Memory B cell (primary cell): ENCODE data around the gene C3orf18.

Source experiments
- ATAC-seq: fragments of 150-1000 bp; cut with Tn5 transposase; 2 replicates; pipeline ENCODE4 v1.10.0; 2021; ENCODE audit warnings: low read depth, mild to moderate bottlenecking, moderate library complexity
- DNase-seq, 2 donors: peaks; one replicate each; pipeline ENCODE4 v3.0.0; 2022; ENCODE audit warnings: low spot score in 2 of 2
- H3K27ac Mint-ChIP-seq: one replicate; pipeline ENCODE4 v1.8.0; 2022; ENCODE audit warnings: mild to moderate bottlenecking, moderate library complexity, mixed read lengths
- H3K27me3 Mint-ChIP-seq: one replicate; pipeline ENCODE4 v1.8.0; 2022; ENCODE audit warnings: mixed read lengths
- H3K36me3 Mint-ChIP-seq: one replicate; pipeline ENCODE4 v1.8.0; 2022; ENCODE audit warnings: mild to moderate bottlenecking, mixed read lengths
- H3K4me1 Mint-ChIP-seq: one replicate; pipeline ENCODE4 v1.8.0; 2022; ENCODE audit warnings: mixed read lengths
- H3K4me3 Mint-ChIP-seq: one replicate; pipeline ENCODE4 v1.8.0; 2022; ENCODE audit warnings: mild to moderate bottlenecking, moderate library complexity, mixed read lengths
- H3K9me3 Mint-ChIP-seq: one replicate; pipeline ENCODE4 v1.8.0; 2022; ENCODE audit warnings: mixed read lengths

The C3orf18 gene

GRCh38 chr3:50567386-50568167 is at the start of gene C3orf18:
TSS of gene C3orf18 (minus strand) at chr3:50567747. CDS start at chr3:50565699, 2,048 bp downstream.
- H3K9me3 Mint-ChIP-seq: no peaks in the 10 kb centered on the region
- DNase-seq: peak; percentile 85 to 91
- H3K4me3 Mint-ChIP-seq: peak within 1 kb of the TSS; percentile 93
- H3K36me3 Mint-ChIP-seq: no peaks in the 10 kb centered on the region
- peak within 1 kb of the TSS; percentile 93 for H3K27ac Mint-ChIP-seq
- no peaks in the 10 kb centered on the region for H3K27me3 Mint-ChIP-seq
- peaks cover 24% of the 10 kb centered on the region for H3K4me1 Mint-ChIP-seq
- peak; percentile 79 for ATAC-seq

GRCh38 chr3:50616770-50617095 is 49.2 kb upstream of the C3orf18 start:
- Mint-ChIP-seq H3K4me1 (peaks cover 39% of the 10 kb centered on the region), H3K27me3 (no peaks in the 10 kb centered on the region), H3K9me3 (no peaks in the 10 kb centered on the region), H3K36me3 (no peaks in the 10 kb centered on the region), H3K27ac (peak overlapping the region; percentile 87), H3K4me3 (peak overlapping the region; percentile 95)
- DNase-seq (peak; percentile 93 to 96), ATAC-seq (peak; percentile 77)

GRCh38 chr3:50616003-50616769 is 48.6 kb upstream of the C3orf18 start:
- H3K27me3 Mint-ChIP-seq: no peaks in the 10 kb centered on the region
- DNase-seq (peak; percentile 69 to 79), ATAC-seq (peak; percentile 62)
- H3K4me3 Mint-ChIP-seq: peak overlapping the region; percentile 95
- no peaks in the 10 kb centered on the region for H3K9me3 Mint-ChIP-seq
- peak overlapping the region; percentile 87 for H3K27ac Mint-ChIP-seq
- H3K4me1 Mint-ChIP-seq: peaks cover 40% of the 10 kb centered on the region
- H3K36me3 Mint-ChIP-seq: no peaks in the 10 kb centered on the region

- ATAC-seq (no peak), DNase-seq (no peak)
- Mint-ChIP-seq H3K27ac (no peak overlapping the region), H3K9me3 (no peaks in the 10 kb centered on the region), H3K4me3 (no peak overlapping the region), H3K27me3 (no peaks in the 10 kb centered on the region), H3K4me1 (peaks cover 39% of the 10 kb centered on the region), H3K36me3 (no peaks in the 10 kb centered on the region)
These were observed 47.6 kb upstream of the C3orf18 start for GRCh38 chr3:50615190-50615589.

- Mint-ChIP-seq H3K27ac (peak overlapping the region; percentile 56), H3K36me3 (no peaks in the 10 kb centered on the region), H3K4me3 (peak overlapping the region; percentile 87), H3K4me1 (peaks cover 34% of the 10 kb centered on the region), H3K9me3 (no peaks in the 10 kb centered on the region), H3K27me3 (no peaks in the 10 kb centered on the region)
- ATAC-seq (no peak), DNase-seq (no peak)
These were observed 45.7 kb upstream of the C3orf18 start for GRCh38 chr3:50612970-50613846.

GRCh38 chr3:50612234-50612882 is 44.8 kb upstream of the C3orf18 start:
- peak overlapping the region; percentile 87 for H3K4me3 Mint-ChIP-seq
- no peaks in the 10 kb centered on the region for H3K9me3 Mint-ChIP-seq
- ATAC-seq (no peak), DNase-seq (no peak)
- no peaks in the 10 kb centered on the region for H3K36me3 Mint-ChIP-seq
- H3K27ac Mint-ChIP-seq: peak overlapping the region; percentile 56
- no peaks in the 10 kb centered on the region for H3K27me3 Mint-ChIP-seq
- peaks cover 30% of the 10 kb centered on the region for H3K4me1 Mint-ChIP-seq

GRCh38 chr3:50611464-50612233 is 44.1 kb upstream of the C3orf18 start, which contains the start of gene CISH:
TSS of gene CISH (minus strand) at chr3:50611774. CDS start at chr3:50611650, 124 bp downstream.
- H3K4me1 Mint-ChIP-seq: peaks cover 30% of the 10 kb centered on the region
- peak within 1 kb of the TSS; percentile 56 for H3K27ac Mint-ChIP-seq

GRCh38 chr3:50610992-50611463 is 43.5 kb upstream of the C3orf18 start:
- peak overlapping the region; percentile 87 for H3K4me3 Mint-ChIP-seq
- no peaks in the 10 kb centered on the region for H3K36me3 Mint-ChIP-seq
- H3K4me1 Mint-ChIP-seq: peaks cover 27% of the 10 kb centered on the region

More at GRCh38 chr3:50611464-50612233, 44.1 kb upstream of the C3orf18 start, which contains the start of gene CISH:
- H3K36me3 Mint-ChIP-seq: no peaks in the 10 kb centered on the region
- peak; percentile 82 to 94 for DNase-seq
- no peaks in the 10 kb centered on the region for H3K27me3 Mint-ChIP-seq
- H3K4me3 Mint-ChIP-seq: peak within 1 kb of the TSS; percentile 87
- peak; percentile 74 for ATAC-seq
- no peaks in the 10 kb centered on the region for H3K9me3 Mint-ChIP-seq

GRCh38 chr3:50610181-50610971 is 42.8 kb upstream of the C3orf18 start:
- no peaks in the 10 kb centered on the region for H3K36me3 Mint-ChIP-seq
- no peaks in the 10 kb centered on the region for H3K27me3 Mint-ChIP-seq
- ATAC-seq (no peak), DNase-seq (no peak)
- peak overlapping the region; percentile 56 for H3K27ac Mint-ChIP-seq
- H3K9me3 Mint-ChIP-seq: no peaks in the 10 kb centered on the region
- H3K4me3 Mint-ChIP-seq: peak overlapping the region; percentile 87
- peaks cover 29% of the 10 kb centered on the region for H3K4me1 Mint-ChIP-seq

More at GRCh38 chr3:50610992-50611463, 43.5 kb upstream of the C3orf18 start:
- Mint-ChIP-seq H3K27ac (peak overlapping the region; percentile 56), H3K9me3 (no peaks in the 10 kb centered on the region), H3K27me3 (no peaks in the 10 kb centered on the region)
- ATAC-seq: no peak
- DNase-seq: no peak

GRCh38 chr3:50609763-50610085 is 42.2 kb upstream of the C3orf18 start:
- DNase-seq: no peak
- Mint-ChIP-seq H3K9me3 (no peaks in the 10 kb centered on the region), H3K27me3 (no peaks in the 10 kb centered on the region), H3K4me3 (peak overlapping the region; percentile 22), H3K27ac (no peak overlapping the region), H3K4me1 (peaks cover 35% of the 10 kb centered on the region), H3K36me3 (no peaks in the 10 kb centered on the region)
- no peak for ATAC-seq

GRCh38 chr3:50609071-50609762 is 41.7 kb upstream of the C3orf18 start:
- Mint-ChIP-seq H3K36me3 (no peaks in the 10 kb centered on the region), H3K4me3 (no peak overlapping the region), H3K27ac (no peak overlapping the region), H3K27me3 (no peaks in the 10 kb centered on the region), H3K9me3 (no peaks in the 10 kb centered on the region), H3K4me1 (peaks cover 35% of the 10 kb centered on the region)
- DNase-seq (no peak), ATAC-seq (no peak)

- Mint-ChIP-seq H3K9me3 (no peaks in the 10 kb centered on the region), H3K4me1 (peaks cover 35% of the 10 kb centered on the region), H3K27me3 (no peaks in the 10 kb centered on the region), H3K27ac (no peak overlapping the region), H3K4me3 (no peak overlapping the region), H3K36me3 (no peaks in the 10 kb centered on the region)
- ATAC-seq (no peak), DNase-seq (no peak)
These were observed 40.7 kb upstream of the C3orf18 start for GRCh38 chr3:50608278-50608677.
